Left ventricle myocardium inferior (tissue), 1 donor: Measurements from ENCODE around the gene CHKB. TPM values are rescaled to one million over a fixed set of nuclear protein-coding genes. Genes with fewer than 3 reads are reported as not detected.

ENCODE experiments used
- DNase-seq: peaks from one replicate; pipeline ENCODE4 v3.0.0-alpha.2; 2020
- H3K27ac ChIP-seq: fragments of 200-600 bp; replicated peaks from 2 replicates; pipeline ENCODE4 v1.8.0; 2021
- H3K27me3 ChIP-seq: fragments of 200-600 bp; 2 replicates; pipeline ENCODE4 v1.8.0; 2021; ENCODE audit warnings: low read depth
- H3K36me3 ChIP-seq: fragments of 200-600 bp; 2 replicates; pipeline ENCODE4 v1.8.0; 2021
- H3K4me1 ChIP-seq: fragments of 200-600 bp; 2 replicates; pipeline ENCODE4 v1.8.0; 2021
- H3K4me3 ChIP-seq: fragments of 200-600 bp; 2 replicates; pipeline ENCODE4 v1.8.0; 2021; ENCODE audit warnings: mild to moderate bottlenecking, moderate library complexity
- H3K9me3 ChIP-seq: fragments of 200-600 bp; replicated peaks from 2 replicates; pipeline ENCODE4 v1.8.0; 2021
- CTCF ChIP-seq: fragments of 200-600 bp; IDR thresholded peaks from 2 replicates; pipeline ENCODE4 v1.8.0; 2021; ENCODE audit warnings: antibody characterized with exemption, mild to moderate bottlenecking, borderline replicate concordance
- intact Hi-C: fragments of 100-400 bp; cut with micrococcal nuclease; formaldehyde crosslinking; loops from one replicate; pipeline ENCODE4 v1.11.0; 2022
- total RNA-seq: library from RNA; stranded (reverse); fragmentation: NEBNext Ultra II Directional; extraction: Animal tissue kit (Norgen Biotek cat#: 25700); gene quantifications from one replicate; pipeline ENCODE4 v1.2.1, GENCODE V29; 2021
- donor health status: DM: no; HTN: yes; CAD: no; lungs with severe emphysema.

CHKB gene
- total RNA-seq, 1 donor from 2014 or later = 36.0 TPM

DNA sequence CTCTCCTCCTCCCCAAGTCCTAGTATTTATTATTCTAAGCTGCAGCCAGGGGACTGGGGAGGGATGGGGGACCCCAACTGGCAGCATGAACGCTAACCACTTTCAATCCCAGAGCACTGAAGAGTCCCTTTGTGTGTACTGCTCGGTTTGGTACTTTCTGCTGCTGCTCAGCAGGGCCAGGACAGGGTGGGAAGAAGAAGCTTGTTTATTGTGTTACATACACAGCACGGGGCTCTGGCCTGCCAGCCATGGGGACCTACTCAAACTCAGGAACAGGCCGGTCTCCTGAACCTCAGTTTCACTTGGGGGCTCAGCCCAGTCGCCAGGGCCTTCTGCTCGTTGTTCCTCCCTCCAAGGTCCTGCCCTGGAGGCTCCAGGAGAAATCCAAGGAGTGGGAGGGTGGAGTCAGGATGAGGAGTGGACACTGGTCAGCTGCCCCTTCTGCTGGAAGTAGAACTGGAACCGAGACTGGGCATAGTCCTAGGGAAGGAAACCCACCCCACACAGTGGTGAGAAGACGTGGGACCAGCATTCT, 3.8 kb downstream of the CHKB start:
- peaks cover 87% of the 10 kb centered on the region for H3K4me1 ChIP-seq
- no peaks in the 10 kb centered on the region for H3K27me3 ChIP-seq
- peaks cover 34% of the 10 kb centered on the region for H3K36me3 ChIP-seq
- H3K4me3 ChIP-seq = peak overlapping the region; percentile 73
- DNase-seq = no peak
- intact Hi-C loops = no loop called here
- TF ChIP-seq CTCF = no peak
- no peaks in the 10 kb centered on the region for H3K9me3 ChIP-seq
- H3K27ac ChIP-seq = peak overlapping the region; percentile 99

DNA sequence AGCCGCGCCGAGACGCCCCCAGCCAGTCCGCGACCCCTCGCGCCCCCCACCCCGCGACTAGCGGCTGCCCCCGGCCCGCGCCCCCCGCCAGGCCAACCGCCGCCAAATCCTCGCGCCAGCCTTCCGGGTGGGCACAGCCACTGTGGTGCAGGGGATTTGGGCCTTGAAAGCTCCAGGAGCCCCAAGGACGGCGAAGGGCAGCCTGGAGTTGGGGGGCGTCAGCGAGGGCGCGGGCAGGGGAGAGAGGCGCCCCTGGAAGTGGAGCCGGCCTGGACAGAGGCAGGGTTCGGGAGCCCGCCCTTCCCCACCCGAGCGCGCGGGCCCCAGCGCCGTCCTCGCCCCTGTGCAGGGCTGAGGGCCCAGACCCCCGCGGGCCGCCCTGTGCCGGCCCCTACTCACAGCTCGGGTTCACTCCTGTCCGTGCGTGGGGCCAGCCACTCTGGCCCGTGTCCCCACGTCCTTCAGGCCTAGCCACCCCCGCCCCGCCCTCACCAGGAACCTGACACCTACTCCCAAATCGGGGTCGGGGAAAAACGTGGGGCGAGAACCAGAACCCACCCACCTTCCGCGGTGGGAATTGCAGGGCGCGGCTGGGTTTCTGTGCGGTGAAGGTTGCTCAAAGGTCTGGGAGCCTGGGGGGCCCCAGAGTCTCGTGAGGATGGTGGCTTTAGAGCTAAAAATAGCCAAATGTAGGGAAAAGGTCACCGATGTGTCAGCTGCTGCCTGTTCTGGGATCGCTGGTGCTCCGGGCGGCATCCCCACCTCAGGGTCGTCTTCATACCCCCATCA, 4.5 kb downstream of the CHKB start, which contains the start of gene CPT1B:
Gene CPT1B (minus strand): TSS at position 441 of the 789 bp plus-strand sequence. CDS start 512 bp downstream, outside the sequence.
- Histone ChIP-seq H3K36me3 (peaks cover 41% of the 10 kb centered on the region), H3K4me3 (peak within 1 kb of the TSS; percentile 73), H3K4me1 (peaks cover 87% of the 10 kb centered on the region), H3K27me3 (no peaks in the 10 kb centered on the region), H3K27ac (peak within 1 kb of the TSS; percentile 99), H3K9me3 (no peaks in the 10 kb centered on the region)
- intact Hi-C loops = no loop called here
- DNase-seq = peak; percentile 70
- TF ChIP-seq CTCF = peak; percentile 45

- Histone ChIP-seq H3K9me3 (no peaks in the 10 kb centered on the region), H3K4me3 (peak overlapping the region; percentile 73), H3K36me3 (peaks cover 46% of the 10 kb centered on the region), H3K27ac (peak overlapping the region; percentile 99), H3K4me1 (peaks cover 85% of the 10 kb centered on the region), H3K27me3 (no peaks in the 10 kb centered on the region)
- TF ChIP-seq CTCF = no peak
- intact Hi-C loops = no loop called here
- no peak for DNase-seq
Measured at GRCh38 chr22:50577697-50577986, 5.0 kb downstream of the CHKB start.

DNA sequence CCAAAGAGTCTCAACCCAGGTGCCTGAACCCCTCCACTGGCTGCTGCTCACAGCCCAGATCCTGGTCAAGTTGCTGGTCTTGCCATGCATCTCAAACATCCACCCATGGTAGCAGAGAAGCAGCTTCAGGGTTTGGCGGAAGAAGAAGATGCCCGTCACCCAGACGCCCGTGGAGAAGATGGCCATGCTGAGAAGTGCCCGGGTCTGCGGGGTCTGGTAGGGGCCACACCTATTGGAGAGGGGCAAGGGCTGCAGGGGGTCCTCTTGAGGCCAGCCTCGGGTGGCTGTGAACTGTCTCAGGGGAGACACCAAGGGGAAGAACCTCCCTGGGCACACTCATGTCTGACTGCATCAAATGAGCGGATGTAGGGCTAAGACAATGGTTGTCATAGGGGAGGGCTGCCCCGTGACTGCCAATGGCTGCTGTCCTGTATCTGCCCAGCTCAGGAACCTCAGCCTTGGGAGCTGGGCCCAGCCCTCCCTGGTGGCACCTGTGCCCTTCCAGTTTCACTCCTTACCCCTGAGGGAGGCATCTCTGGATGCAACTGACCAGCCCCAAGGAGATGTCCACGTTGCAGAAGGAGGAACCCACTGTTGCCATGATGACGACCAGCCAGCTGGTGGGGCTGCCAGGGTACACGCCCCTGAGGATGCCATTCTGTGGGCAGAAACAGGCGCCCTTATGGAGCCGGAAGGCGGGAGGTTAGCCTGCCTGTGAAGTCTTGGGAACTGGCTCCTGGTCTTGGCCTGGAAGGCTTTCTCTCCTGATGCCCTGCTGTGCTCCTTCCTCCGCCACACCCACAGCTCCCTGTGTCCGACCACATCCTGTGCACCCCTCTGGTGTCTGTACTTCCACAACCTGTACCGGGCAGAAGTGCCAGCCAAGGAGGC, 5.6 kb downstream of the CHKB start:
- Histone ChIP-seq H3K27ac (peak overlapping the region; percentile 99), H3K4me3 (peak overlapping the region; percentile 73), H3K27me3 (no peaks in the 10 kb centered on the region), H3K4me1 (peaks cover 85% of the 10 kb centered on the region), H3K36me3 (peaks cover 52% of the 10 kb centered on the region), H3K9me3 (no peaks in the 10 kb centered on the region)
- intact Hi-C loops = no loop called here
- DNase-seq = no peak
- no peak for TF ChIP-seq CTCF

DNA sequence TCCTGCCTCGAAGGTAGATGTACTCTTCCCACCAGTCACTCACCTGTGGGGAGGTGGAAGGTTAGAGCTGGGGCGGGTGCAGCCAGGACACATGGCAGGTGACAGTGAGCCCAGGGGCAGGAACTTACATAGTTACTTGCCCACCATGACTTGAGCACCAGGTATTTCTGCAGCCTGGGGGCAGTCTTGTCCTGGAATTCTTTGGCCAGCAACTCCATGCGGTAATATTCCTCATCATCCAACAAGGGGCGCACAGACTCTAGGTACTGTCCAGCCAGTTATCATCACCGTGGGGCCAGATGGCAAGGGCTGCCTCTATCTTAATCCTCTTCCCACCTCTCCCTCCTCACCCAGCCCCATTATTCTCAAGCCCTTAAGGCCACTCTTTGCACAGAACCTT, 6.6 kb downstream of the CHKB start:
- intact Hi-C loops = no loop called here
- Histone ChIP-seq H3K4me3 (peak overlapping the region; percentile 73), H3K36me3 (peaks cover 59% of the 10 kb centered on the region)

More for the DNA sequence above, 6.6 kb downstream of the CHKB start:
- Histone ChIP-seq H3K9me3 (no peaks in the 10 kb centered on the region), H3K4me1 (peaks cover 85% of the 10 kb centered on the region), H3K27ac (peak overlapping the region; percentile 99), H3K27me3 (no peaks in the 10 kb centered on the region)
- no peak for DNase-seq
- TF ChIP-seq CTCF = peak; percentile 54
